GM04503 (cell line): ENCODE results near the gene TMEM11.

Experiments
- DNase-seq: peaks from one replicate; pipeline ENCODE4 v3.0.0-alpha.2; 2012; ENCODE audit warnings: low read depth

Gene TMEM11, protein sequence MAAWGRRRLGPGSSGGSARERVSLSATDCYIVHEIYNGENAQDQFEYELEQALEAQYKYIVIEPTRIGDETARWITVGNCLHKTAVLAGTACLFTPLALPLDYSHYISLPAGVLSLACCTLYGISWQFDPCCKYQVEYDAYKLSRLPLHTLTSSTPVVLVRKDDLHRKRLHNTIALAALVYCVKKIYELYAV

DNA sequence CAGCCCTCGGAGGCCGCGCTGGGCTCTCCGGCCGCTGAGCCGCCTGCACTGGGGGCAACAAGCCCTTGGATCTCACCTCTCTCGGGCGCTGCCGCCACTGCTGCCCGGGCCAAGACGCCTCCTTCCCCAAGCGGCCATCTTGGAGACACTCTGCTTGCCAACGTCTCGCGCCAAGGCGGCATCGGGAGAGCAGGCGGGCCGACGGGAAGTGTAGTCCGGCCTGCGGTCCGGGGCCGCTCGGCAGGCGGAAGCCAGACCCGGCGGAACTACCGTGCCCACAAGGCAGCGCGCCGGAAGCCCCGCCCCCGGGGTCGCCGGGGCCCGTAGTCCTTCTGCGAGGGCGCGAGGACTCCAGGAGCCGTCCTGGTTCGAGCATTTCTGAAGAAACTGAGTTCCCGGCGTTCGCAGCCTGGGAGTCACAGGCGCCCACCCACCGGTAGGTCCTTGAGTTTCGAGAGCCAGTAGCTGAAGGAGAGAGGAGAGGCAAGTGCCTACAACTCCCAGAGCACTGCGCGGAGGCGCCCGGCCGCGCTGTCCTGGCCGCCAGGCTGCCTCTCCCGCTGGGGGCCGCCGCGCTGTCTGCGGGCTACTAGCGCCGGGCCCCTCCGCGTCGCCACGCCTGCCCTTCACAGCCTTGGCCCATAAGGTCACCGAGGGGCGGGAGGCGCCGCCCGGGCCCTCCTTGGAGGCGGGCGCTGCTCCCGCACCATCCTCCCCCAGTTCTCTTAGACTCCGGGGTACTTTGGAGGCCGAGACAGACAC lies at the start of gene TMEM11:
Gene TMEM11 (minus strand): TSS at position 147 of the 762 bp plus-strand sequence. CDS start 9 bp downstream, at position 138.
- peak; percentile 73 for DNase-seq

DNA sequence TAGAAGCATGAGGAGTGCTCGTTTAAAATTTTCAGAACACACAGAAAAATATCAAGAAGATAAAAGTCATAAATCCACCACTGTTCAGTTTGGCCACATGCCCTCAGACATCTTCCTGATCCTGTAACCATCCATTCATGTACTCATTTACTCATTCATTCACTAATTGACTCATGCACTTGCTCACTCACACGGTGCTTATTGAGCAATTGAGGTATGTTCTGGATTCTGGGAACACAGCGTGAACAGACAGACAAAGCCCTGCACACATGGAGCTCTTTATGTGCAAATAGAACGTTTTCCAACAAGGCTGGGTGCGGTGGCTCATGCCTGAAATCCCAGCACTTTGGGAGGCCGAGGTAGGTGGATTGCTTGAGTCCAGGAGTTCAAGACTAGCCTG lies 49.4 kb upstream of the TMEM11 start:
- no peak for DNase-seq

DNA sequence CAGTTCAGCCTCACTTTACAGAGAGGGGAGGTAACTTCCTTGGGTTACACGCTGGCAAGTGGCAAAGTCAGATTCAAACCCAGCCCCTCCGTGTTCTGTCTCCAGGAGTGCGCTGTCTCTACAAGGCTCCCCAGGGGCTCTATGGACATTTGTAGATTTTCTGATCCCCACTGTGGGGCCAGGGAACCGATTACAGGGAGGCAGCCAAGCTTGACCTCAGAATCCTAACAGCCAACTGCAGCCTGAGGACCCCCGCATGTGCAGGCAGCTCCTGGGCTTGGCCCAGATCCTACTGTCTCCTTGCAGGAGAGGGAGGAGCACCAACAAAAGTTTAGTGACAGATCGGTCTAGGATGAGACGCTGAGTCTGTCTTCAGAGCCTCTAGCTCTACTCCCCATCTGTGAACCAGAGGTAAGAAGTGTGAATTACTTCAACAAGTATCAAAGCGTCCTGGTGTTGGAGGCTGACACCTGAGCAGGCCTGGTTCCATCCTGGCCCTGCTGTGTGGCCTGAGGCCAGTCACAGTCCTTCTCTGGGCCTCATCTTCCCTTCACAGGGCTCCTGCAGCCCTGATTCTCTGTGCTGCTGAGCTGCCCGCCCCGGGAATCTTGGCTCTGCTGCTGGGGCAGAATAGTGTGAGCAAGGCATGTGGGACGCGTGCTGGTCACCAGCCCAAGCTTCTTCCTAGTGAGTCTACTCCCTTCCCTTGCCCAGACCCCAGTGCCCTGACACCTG lies 48.5 kb upstream of the TMEM11 start:
- DNase-seq, result no peak

DNA sequence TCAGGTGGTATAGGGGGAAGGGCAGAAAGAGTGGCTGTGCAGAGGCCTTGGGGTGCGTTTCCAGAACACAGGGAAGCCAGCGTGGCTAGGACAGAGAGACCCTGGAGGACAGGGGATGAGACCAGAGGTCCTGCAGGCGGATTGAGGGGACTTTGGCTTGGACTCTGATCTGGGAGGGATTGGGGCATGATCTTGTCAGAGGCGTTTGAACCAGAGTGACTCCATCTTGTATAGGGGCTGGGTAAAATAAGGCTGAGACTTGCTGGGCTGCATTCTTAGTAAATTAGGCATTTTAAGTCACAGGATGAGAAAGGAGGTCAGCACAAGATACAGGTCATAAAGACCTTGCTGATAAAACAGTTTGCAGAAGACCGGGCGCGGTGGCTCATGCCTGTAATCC lies 44.6 kb upstream of the TMEM11 start:
- no peak for DNase-seq

DNA sequence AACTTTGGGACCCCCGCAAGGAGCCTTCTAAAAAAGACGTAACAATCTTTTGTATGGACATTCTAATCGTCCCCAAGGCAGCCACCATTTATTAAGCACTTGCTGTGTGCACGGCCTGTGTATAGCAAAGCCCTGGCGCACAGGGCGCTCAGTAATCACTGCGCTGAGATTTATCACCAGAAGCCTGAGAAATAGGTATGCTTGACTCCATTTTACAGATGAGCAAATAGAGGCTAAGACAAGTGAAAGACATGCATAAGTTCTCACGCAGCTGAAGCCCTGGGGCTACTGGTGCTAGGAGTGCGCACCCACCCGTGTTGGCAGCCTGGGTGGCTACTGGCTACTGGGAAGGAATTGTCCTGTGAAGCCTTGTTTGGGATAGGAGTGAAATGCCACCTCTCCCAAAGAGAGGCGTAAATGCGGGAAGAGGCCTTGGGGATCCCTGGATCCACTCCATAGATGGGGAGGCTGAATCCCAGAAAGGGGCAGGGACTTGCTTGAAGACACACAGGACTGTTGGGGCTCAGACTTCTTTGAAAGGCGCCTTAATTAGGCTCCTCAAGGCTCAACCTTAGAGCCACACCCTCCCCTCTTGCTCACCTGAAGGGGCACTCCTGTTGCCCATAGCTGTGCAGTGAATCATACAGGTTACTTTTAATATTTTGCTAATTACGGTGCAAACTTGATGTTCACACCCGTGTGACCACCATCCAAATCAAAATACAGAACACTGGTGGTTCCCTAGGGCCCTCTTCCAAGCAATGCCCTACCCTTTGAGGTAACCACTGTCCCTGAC lies 39.9 kb upstream of the TMEM11 start:
- DNase-seq, result no peak

DNA sequence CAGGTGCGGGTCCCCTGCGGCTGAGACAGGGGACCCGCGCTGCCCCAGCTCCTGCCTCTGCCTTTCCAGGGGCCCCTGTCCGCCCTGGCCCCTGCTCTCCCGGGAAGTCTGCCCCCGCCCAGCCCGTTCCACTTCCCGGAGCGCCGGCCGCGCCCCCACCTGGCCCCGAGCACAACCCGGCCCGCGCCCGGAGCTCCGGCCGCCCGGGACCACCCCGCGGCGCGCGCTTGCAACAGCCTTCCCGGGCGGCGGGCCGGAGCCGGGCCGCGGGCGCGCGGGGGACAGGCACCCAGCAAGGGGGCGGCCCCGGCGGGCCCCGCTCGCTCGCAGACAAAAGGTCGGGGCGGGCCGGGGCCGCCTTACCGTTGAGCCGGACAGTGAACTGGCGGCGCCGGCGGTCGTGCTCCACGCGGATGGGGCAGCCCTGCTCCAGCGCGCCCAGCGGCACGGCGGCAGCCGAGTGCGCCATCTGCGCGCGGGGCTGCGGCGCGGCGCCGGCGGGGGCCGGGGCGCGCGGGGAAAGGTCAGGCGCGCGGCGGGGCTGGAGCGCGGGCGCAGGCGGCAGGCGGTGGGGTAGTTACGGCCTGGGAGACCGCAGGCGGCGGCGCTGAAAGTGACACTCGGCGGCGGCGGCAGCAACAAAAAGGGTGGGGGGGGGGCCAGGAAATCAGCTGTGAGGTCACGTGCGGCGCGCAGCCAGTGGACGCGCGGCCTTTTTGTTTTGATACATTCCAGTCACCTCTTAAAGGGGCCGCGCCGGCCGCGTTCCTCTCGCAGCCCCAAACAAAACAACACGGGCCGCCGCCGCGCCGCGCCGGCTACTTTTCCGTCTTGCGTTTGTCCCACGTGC lies 39.1 kb upstream of the TMEM11 start, which contains the start of gene NATD1:
Gene NATD1 (minus strand): TSS at position 615 of the 850 bp plus-strand sequence. CDS start 146 bp downstream, at position 469.
- DNase-seq, result no peak

DNA sequence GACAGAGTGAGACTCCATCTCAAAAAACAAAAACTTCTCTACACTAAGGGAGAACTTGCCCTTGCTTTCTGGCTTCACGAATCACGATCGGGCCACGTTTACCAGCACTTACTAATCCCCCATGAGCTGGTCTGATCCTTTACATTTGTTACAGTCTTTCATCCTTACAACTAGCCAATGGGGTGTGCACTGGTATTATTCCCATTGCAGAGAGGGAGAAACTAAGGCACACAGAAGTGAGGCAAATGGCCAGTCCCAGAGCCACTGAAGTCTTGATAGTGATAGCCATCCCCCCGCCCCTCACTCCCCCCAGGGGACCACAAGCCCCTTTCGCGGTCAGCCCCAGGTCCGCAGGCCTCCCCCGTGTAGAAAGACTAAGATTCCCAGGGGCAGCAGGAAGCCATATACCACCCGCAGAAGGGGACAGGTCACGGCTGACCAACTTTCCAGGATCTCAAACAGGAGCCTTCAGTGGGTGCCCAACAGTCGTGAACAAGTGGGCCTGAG lies 38.4 kb upstream of the TMEM11 start:
- no peak for DNase-seq

DNA sequence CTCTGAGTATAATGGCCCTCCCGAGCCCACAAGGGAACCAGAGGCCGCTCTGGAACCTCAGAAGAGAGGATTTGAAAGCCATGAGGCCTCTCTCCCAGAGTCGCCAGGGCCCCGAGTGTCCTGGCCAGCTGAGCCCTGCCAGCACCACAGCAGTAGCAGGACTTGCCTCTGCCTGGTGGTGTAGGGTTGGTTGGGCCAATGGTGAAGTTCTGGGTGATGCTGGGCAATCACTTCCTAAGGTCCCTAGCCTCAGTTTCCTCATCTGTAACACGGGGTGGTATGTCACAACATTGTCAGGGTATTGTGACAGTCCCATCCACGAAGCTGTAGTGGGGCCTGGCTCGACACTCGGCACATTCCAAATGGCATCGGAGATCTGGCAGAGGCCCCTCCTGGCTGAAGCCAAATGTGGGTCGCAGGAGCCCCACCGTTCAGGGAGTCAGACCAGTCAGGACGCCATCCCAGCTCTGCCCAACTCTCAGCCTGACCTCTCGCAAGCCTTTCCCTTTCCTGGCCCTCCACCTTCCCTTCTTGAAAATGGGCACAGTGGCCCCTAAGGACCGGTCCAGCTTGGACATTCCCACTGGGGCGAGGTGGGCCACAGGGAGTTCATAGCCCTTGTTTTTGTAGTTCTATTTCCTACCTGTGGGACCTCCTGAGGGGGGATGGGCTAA lies 37.5 kb upstream of the TMEM11 start:
- DNase-seq, result no peak

DNA sequence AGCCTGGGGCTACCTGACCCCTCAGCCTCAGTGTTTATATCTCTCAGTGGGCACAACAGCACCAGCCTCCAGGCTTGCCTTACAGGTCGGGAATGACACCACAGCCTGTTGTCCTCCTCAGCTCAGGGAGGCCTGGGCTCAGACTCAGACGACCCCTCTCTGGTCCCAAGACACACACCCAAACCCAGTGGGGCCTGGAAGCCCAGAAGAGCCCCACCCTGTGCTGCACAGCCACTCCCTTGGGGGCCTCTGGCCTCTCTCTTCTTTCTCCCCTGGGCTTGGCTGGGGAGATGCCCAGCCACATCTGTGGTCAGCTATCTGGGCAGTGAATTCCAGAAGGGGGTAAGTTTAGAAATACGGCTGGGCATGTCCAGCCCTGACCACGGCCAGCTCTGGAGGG lies 36.9 kb upstream of the TMEM11 start:
- no peak for DNase-seq

DNA sequence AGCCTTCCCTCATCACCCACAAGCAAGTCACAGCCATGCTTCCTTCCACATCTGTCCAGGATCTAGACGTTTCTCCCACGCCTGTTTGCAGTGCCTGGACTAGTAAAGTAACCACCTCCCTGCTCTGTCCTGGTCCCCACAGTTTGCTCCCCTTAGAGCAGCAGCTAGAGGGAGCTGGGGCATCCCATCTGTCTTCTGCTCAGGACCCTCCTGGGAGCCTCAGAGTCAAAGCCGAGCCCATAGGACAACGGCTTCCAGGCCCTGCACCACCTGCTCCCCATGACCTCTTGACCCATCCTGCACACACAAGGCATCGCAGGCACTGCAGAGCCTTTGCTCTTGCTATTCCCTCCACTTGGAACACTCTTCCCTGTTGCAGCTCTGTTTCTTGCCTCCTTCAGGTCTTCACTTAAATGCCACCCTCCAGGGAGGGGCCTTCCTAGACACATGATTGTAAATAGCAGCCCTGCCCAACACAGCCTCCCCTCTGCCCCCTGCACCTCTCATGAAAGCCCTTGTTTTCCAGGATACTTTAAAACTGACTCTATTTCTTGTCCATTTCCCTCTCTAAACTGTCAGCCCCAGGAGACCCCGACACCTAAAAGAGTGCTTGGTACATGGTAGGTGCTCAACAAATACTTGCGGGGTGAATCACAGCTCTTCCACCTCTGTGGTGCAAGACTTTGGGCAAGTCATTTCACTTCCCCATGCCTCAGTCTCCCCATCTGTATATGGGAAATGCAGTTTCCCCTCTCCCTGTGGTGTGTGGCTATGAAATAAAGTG lies 36.2 kb upstream of the TMEM11 start:
- DNase-seq, result no peak

DNA sequence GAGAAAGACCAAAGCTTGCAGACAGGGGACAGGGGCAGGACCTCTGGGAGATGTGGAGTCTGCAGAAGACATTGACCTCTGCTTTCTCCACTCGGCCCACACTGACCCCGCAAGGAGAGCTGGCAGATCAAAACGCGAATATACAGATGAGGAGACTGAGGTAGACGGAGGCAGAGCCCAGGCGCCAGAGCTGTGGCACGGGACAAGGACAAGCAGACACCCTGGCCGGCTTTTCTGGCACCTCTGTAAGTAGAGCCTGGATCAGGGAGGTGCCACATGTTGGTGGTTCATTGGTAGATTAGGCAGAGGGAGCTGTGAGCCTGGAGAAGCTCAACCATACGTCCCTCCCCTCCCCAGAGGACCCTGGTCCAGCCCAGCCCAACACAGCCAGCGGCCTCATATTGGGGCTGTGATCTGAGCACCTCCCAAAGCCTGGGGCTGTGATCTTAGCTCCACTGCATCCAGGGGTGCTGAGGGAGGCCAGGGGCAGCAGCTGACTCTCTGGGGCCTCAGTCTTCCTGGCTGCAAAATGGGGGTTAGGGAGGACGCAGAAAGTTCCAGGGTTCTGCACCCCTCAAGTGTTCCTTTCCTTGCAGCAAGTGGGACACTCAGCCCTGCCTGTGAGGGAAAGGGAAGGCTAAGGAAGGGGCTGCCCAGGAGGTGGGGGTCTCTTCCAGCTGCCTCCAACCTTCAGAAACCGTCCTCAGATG lies 35.3 kb upstream of the TMEM11 start:
- DNase-seq, result no peak

DNA sequence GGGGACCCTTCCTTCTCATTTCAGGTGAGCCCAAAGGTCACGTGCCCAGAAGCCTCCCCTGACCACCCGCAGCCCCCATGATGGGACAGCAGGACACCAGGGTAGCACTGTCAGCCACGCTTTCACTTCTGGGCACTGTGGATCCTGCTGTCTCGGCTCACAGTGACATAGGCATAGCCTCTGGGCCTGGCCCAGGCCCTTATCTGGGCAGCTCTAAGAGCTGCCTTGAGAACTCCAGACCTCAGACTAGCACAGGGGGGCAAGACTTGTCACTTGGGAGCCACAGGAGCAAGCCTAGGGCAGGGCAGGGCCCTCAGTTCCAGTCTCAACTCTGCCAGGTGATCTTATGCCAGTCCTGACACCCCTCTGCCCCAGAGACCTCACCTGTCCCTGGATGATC lies 34.5 kb upstream of the TMEM11 start:
- DNase-seq, result no peak

DNA sequence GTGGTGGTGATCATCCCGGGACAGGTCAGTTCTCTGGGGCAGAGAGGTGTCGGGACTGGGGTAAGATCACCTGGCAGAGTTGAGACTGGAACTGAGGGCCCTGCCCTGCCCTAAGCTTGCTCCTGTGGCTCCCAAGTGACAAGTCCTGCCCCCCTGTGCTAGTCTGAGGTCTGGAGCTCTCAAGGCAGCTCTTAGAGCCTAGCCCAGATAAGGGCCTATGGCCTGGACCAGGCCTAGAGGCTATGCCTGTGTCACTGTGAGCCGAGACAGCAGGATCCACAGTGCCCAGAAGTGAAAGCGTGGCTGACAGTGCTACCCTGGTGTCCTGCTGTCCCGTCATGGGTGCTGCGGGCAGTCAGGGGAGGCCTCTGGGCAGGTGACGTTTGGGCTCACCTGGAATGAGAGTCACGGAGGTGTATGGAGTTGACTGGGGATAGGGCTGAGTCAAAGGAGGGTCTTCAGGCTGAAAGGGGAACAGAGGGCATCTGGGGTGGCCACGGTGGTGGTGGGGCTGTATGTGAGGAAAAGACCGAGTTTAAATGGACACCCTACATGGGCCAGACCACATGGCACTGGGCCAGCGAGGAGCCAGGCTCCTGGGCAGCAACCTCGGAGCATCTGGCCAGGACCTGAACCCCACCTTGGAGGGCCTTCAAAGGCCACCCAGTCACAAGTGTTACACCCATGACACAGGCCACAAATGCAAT lies 33.7 kb upstream of the TMEM11 start:
- DNase-seq, result no peak

DNA sequence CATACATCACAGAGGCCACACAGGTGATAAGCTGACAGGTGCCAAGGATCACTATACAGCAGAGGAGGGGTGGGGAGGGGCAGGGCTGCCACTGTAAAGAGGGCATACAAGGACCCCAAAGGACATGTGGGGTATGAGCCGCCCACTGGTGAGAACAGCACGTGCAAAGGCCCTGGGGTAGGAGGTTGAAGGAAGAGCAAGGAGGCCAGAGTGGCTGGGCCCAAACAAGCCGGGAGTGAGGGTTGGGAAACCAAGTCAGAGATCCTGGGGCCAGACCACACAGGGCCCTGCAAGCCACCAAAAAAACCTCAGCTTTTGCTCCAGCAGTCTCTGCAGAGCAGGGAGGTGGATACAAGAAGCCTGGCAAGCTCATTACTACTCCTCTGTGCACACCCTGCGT lies 32.7 kb upstream of the TMEM11 start:
- no peak for DNase-seq

DNA sequence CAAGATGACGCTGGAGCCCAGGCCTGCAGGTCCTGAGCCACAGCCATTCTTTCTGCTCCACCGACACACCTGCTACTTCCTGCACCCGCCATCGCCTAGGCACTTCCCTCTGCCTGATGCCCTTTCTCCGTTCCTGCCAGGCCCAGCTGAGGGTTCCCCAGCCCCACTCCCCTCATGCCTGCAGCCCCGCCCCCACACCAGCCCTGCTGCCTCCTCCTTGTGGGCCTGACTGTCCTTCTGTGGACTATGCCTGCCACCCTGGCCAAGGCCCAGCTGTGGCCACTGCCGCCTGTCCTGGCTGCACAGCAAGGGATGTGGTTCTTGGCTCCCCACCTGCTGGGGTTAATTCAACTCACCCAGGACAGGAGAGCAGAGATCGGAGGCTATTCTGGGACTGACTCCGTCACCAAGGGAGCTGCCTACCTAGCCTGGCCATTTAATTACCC lies 31.7 kb upstream of the TMEM11 start:
- DNase-seq, result no peak

DNA sequence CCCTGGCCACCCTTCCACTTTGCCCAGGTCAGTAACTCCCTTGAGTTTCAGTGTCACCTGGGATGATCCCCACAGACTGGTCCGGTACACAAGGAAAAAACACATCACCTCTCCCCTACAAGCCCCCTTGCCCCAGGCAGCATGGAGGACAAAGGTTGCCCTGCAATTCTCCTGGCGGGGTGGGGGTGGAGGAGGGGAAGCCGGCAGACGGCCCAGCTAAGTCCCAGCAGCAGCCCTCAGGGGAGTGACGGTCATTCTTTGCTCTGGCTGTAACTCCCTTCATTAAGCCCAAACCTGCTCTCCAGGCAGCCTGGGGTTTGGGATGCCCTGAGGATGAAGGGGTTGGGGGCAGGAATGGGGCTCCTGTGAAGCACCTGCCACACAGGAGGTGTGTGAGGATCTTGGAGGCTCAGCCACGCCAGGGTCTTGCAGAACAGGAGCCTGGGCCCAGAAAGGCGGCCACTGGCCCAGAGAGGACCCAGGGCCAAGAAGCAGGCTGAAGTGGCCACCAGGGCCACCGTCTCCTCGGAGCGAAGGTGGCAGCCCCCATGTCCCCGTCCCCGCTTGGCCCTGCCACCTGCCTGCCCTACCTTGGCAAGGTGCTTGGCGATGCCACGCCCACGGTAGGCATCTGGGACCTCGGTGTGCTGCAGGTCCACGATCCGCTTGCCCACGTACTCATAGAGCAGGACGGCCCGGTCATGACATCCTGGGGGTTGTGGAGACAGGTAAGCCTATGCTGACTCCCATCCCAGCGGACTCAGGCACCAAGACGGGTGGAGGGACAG lies 29.7 kb upstream of the TMEM11 start:
- no peak for DNase-seq

DNA sequence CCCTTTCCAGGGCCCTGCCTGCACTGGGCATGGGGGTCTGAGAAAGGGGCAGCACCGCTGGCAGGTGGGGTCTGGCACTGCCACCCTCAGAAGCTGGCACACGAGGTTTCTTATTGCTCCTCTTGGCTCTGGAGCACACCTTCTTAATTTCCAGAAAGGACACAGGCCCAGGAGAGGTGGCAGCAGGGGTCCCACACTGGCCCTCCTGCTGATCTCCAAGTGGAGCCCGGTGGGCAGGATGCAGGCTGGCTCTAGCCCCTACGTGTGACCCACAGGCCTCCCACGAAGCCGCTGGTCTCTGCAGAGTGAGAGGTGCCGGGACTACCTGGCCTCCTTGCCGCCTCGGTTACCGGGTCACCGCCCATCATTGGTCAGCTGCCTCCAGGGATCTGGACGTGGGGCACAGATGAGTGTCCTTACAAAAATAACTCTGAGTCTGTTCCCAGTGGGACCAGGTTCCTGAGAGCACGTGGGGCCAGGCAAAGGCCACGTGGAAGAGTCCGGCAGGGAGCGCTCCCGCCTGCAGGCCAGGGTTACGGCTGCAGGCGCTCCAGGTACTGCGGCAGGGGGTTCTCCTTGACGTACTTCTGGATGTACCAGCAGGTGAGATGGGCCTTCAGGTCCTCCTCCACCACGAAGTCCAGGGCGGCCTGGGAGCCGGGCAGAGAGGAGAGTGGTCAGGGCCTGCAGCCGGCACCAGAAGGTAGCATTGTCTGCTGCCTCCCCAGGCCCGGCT lies 29.0 kb upstream of the TMEM11 start:
- no peak for DNase-seq
